Posterior vena cava (tissue), 2 donors: ENCODE measurements around the gene NECAB2. TPM values are rescaled to one million over a fixed set of nuclear protein-coding genes. Genes with fewer than 3 reads are reported as not detected.

Source experiments
- DNase-seq: peaks from one replicate; pipeline ENCODE4 v3.0.0-alpha.2; 2020; ENCODE audit warnings: low spot score
- intact Hi-C, 2 donors: fragments of 100-400 bp; cut with DNase I; formaldehyde crosslinking; loops; one replicate each; pipeline versions ENCODE4 v1.14.1 to v1.14.2; 2022 to 2023
- total RNA-seq, 2 donors: library from RNA; stranded (reverse); fragmentation: NEBNext Ultra II Directional; extraction: Animal tissue kit (Norgen Biotek cat#: 25700); gene quantifications; one replicate each; pipeline ENCODE4 v1.2.1, GENCODE V29; 2021
- donor health status: DM: yes; HTN: yes; CAD: no.
- donor health status: DM: yes; HTN: yes; CAD: no.

The NECAB2 gene
- total RNA-seq, 2 donors from 2014 or later: 0.71 to 3.0 TPM

GRCh38 chr16:83974475-83974874 is 6.4 kb downstream of the NECAB2 start:
- peak; percentile 20 for DNase-seq
- intact Hi-C loops: loop anchor here in 1 of 2 donors (5.0 kb wide), 1 partner anchor 208 kb away; no protein-coding TSS in a partner anchor

- intact Hi-C loops: no loop called here
- DNase-seq: no peak
Measured at GRCh38 chr16:83975590-83976260, 7.7 kb downstream of the NECAB2 start.

DNA sequence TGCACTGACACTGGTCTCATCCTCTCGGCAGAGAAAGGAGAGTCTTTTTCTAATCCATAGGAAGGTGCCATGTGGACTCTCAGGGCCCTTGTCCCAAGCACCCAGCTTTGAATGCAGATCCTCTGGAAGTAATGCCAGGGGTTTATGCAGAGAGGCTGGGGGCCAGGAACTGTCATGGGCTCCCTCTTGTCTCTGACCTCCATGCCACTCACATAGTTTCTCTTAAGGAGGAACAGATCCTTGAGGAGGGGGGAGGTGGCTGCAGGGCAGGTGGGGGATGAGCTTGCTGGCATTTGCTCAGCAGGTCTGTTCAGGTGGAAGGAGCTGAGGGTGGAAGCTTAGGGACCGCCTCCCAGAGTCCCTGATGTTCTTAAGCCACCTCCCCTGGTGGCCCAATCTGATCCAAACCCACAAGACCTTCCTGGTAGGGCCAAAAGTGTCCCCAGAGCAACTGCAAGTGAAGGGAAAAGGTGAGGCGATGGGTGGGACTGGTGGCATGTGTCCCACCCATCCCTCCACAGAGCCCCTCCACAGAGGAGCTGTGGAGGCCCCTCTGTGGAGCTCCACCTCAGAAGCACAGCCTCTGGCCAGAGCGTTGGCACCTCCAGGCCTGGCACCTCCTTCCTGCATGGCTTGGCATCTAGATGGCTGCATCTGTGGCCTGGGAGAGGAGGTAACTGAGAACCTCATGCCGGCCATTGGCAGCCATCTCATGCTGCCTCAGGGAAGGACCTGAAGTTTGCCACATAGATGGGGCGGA is 9.2 kb downstream of the NECAB2 start:
- DNase-seq: no peak
- intact Hi-C loops: no loop called here

DNA sequence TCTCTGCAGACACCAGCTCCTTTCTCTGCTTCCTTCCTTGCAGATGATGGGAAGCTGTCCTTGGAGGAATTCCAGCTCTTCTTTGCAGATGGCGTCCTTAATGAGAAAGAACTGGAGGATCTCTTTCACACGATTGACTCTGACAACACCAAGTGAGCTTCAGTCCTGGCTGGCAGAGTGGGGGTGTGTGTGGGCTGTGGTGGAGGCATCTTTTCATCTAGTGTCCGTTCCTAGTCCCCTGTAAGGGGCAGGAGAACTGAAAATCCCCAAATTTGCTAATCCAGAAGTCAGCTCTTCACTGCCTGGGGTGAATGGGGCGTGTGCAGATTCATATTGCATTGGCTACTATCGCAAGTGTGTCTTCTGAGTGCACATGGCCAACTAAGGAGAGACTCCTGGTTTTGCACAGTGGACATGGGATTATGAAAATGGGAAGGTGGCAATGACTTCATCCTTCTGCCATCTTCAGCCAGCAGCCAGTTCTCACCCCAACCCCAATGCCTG is 10.4 kb downstream of the NECAB2 start:
- intact Hi-C loops: no loop called here
- no peak for DNase-seq

DNA sequence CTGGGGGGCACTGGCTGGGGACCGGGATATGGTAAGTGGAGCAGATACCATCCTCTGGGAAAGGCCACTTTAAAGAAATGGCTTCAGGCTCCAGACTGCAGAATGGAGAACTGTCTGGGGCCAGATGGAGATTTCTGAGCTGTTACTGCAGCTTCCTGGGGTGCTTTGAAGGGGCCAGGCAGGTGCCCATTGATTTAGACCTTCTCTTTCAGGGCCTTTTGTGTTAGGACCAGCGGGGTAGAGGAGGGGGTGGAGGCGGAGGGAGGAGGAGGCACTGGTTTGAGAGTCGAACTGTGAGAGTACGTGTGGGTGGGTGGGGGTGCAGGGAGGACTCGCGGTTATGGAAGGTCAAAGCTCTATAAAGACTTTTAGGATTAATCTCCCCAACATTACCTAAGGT is 11.4 kb downstream of the NECAB2 start:
- intact Hi-C loops: no loop called here
- no peak for DNase-seq

DNA sequence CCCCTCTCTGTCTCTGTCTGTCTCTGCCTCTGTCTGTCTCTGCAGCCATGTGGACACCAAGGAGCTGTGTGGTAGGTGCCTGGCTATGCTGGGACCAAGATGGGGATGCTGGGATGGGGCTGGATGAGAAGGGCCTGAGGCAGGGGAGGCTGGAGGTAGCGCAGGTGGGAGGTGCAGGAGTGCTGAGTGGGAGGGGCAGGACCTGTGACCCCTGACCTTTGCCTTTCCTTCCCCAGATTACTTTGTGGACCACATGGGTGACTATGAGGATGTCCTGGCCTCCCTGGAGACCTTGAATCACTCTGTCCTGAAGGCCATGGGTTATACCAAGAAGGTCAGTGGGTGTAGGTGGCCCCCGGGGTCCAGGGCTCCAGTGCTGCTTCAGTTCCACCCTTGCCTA is 12.8 kb downstream of the NECAB2 start:
- intact Hi-C loops: no loop called here
- DNase-seq: no peak

DNA sequence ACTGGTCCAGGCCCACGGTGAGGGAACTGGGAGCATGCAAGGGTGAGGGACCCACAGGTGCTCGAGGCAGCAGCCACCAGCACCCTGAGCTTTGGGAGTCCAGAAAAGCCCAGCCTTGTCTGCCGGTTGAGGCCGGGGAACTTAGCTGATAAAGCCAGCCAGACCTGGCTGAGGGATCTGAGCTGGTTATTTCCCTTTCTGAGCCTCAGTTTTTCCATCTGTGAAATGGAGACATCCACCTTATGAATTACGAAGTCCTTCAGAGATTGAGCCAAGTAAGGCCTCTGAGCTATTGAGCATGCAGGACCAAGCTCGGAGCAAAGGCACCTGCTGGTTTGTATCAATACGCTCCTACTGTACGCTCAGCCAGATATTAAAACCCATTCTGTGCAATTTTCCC is 13.8 kb downstream of the NECAB2 start:
- no peak for DNase-seq
- intact Hi-C loops: no loop called here

GRCh38 chr16:83983491-83983890 is 15.4 kb downstream of the NECAB2 start:
- intact Hi-C loops: no loop called here
- no peak for DNase-seq

GRCh38 chr16:83989300-83989699 is 21.3 kb downstream of the NECAB2 start:
- DNase-seq: no peak
- intact Hi-C loops: no loop called here

DNA sequence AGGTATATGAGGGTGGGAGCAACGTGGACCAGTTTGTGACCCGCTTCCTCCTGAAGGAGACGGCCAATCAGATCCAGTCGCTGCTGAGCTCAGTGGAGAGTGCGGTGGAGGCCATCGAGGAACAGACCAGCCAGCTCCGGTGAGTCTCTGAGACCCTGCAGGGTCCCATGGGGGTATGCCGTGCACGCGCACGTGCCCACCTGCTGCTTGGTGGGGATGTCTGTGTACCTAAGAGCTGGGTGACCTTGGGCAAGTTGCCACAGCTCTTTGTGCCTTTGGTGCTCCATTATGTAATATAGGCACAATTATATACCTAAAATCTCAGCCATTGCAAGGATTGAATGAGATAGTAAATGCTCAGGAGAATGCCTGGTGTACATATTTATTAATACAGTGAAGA is 22.4 kb downstream of the NECAB2 start:
- DNase-seq: no peak
- intact Hi-C loops: no loop called here

DNA sequence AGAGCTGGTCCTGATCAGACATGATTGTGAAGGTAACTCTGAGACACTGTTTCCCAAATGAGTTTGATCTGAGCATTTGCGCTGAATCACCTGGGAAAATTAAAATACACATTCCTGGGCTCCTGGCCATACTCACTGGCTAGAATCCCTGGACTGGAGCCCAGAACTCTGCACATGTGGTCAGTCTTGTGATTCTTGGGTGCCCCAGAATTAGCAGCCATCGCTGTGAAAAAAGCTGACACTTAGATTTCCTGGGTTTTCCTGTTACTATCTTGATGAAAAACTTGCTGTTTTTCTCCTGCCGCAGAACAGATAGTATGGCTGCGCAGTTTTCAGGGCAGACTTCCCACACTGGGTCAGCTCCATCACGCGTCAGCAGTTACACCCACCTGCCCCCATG is 24.6 kb downstream of the NECAB2 start:
- no peak for DNase-seq

DNA sequence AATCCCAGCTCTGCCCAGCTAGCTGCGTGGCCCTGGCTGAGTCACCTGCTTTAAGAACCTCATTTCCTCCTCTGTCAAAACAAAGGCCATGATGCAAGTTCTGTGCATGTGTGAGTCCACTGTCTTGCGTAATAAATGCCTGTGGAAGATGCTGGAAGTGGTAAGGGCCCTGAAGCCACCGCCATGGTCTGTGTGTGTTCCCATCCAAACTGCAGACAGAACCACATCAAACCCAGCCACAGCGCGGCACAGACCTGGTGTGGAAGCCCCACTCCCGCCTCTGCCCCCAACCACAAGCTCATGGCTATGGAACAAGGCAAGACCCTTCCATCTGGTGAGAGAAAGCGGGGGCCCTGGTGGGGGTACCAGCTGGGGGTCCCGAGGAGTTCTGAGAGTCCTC is 26.0 kb downstream of the NECAB2 start:
- DNase-seq: no peak
- intact Hi-C loops: no loop called here

More for the DNA sequence above, 24.6 kb downstream of the NECAB2 start:
- intact Hi-C loops: no loop called here

GRCh38 chr16:83994703-83995102 is 26.7 kb downstream of the NECAB2 start:
- DNase-seq: no peak
- intact Hi-C loops: no loop called here

- DNase-seq: no peak
- intact Hi-C loops: no loop called here
Measured at GRCh38 chr16:83995754-83996153, 27.7 kb downstream of the NECAB2 start.

DNA sequence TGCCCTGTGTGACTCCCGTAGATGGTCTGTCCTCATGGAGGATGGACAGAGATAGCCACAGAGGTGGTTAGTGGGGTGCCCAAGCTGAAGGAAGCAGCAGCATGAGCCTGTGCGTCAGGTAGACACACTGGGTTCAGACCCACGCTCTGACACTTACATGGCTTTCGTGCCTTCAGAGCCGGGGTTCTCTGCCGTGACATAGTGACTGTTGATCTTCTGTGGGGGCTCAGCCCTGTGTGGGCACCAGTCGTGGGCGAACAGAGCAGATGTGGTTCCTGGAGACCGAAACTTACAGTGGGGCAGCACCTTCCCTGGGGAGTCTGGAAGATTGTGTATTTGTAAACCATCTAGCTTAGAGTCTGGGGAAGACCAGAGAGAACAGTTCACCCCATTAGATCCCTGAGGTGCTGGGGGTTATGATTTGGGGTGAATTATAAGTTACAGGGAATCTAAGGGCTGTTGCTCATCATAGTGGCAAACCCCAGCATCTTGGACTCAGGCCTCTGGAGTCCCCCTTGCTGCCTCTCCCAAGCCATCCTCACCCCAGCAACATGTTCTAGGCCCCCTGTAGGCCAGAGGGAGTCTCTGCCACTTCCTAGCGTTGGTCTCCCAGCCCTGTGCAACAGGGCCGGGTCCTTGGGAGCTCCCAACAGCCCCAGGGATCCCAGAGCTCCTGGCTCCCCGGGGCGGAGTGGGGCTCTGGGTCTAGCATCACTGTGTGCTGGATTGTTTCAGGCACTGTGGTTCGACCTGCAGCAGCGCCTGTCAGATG is 28.6 kb downstream of the NECAB2 start:
- DNase-seq: no peak
- intact Hi-C loops: no loop called here

DNA sequence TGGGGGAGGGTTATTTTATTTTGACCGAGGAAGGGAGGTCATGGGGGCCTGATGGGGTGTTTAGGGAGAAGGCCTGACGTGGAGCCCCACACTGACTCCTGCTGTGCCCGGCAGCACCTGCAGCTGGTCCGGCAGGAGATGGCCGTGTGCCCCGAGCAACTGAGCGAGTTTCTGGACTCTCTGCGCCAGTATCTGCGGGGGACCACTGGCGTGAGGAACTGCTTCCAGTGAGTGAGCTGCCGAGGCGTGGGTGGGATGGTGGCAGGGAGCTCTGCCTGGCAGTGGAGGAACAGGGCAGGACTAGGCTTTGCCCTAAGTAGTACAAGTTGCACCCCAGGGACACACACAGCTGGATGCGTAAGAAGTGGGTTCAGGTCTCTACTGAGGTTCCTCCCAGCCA is 30.0 kb downstream of the NECAB2 start:
- DNase-seq: no peak
- intact Hi-C loops: no loop called here

DNA sequence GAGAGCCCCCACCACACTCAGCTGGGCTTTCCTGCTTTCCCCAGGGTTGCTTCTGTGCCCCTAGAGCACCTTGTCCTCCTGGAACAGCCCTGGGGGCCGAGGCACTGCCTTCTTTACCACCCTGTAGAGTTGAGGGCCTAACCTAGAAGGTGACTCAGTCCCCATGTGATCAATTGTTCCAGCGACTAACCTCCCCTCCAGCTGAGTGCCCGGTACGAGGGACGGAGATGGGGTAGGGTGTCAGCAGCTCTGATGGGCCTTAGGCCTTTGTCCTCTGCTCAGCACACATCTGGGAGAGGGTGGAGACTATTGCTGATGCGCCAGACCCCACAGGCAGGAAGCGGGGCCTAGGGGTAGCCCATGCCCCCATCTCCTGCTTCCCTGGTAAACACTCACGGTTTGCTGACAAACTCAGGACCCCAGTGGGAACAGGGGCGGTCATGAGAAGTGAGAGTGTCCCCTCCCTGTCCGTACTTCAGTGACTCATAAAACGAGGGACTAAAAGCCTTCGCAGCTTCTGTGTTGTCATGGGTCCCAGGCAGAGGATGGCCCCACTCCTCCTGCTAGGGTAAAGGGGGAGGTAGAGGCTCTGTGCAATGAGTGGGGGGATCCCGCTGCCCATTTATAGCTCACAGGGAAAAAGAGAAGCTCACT is 33.1 kb downstream of the NECAB2 start:
- intact Hi-C loops: loop anchor here in 1 of 2 donors (2.0 kb wide), 1 partner anchor 58 kb away; no protein-coding TSS in a partner anchor
- DNase-seq: no peak

DNA sequence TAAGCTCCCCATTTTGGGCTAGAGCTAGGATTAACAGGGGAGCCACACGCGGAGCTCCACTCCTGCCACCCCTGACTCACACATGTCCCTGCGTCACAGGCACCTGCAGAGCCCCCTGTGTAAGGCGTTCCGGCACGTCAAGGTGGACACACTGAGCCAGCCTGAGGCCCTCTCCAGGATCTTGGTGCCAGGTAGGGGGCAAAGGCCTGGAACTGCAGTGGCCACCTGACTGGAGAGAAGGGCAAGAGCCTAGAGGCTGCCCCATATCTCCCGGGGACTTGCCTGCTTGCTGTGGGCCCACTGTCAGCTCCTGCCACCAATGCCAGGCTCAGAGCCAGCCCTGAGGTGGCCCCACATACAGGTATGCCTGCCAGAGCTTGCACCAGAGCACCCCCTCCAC is 33.7 kb downstream of the NECAB2 start:
- intact Hi-C loops: loop anchor here in 1 of 2 donors (2.0 kb wide), 1 partner anchor 57 kb away; no protein-coding TSS in a partner anchor
- DNase-seq: no peak

GRCh38 chr16:84003038-84003437 is 35.0 kb downstream of the NECAB2 start:
- intact Hi-C loops: no loop called here

More at GRCh38 chr16:84003038-84003437, 35.0 kb downstream of the NECAB2 start:
- DNase-seq: no peak
